HG03520 (cell line): ENCODE results near the gene KIF2A.
"Not testable (repeated sequence)": the region's sequence is repeated elsewhere in the genome, so short reads cannot be mapped to it uniquely, and the experiment has no call there.

Source experiments
- ATAC-seq: cut with Tn5 transposase; IDR thresholded peaks from one replicate; pipeline ENCODE4 v1.9.1; 2021; ENCODE audit warnings: mild to moderate bottlenecking, moderate library complexity; ENCODE audit not compliant: unreplicated experiment

Gene KIF2A

GRCh38 chr5:62289813-62290212, 16.2 kb upstream of the KIF2A start:
- no peak for ATAC-seq

- ATAC-seq = not testable (repeated sequence)
Measured at GRCh38 chr5:62291829-62292228, 14.2 kb upstream of the KIF2A start.

- ATAC-seq = no peak
Measured at GRCh38 chr5:62296998-62297397, 9.0 kb upstream of the KIF2A start.

GRCh38 chr5:62298118-62298517, 7.9 kb upstream of the KIF2A start:
- ATAC-seq = no peak

- no peak for ATAC-seq
Measured at GRCh38 chr5:62299101-62299500, 6.9 kb upstream of the KIF2A start.

- ATAC-seq = no peak
Measured at GRCh38 chr5:62299600-62299999, 6.4 kb upstream of the KIF2A start.

GRCh38 chr5:62305358-62305714, 670 bp upstream of the KIF2A start:
- ATAC-seq = peak; percentile 1

- peak; percentile 13 for ATAC-seq
Measured at GRCh38 chr5:62306323-62306895, 403 bp downstream of the KIF2A start.

- no peak for ATAC-seq
Measured at GRCh38 chr5:62306896-62307689, 1.1 kb downstream of the KIF2A start.

GRCh38 chr5:62308439-62308838, 2.4 kb downstream of the KIF2A start:
- ATAC-seq = no peak

- no peak for ATAC-seq
Measured at GRCh38 chr5:62309107-62309506, 3.1 kb downstream of the KIF2A start.

- ATAC-seq = no peak
Measured at GRCh38 chr5:62310426-62311143, 4.6 kb downstream of the KIF2A start.

GRCh38 chr5:62312036-62312435, 6.0 kb downstream of the KIF2A start:
- no peak for ATAC-seq

GRCh38 chr5:62312674-62313073, 6.7 kb downstream of the KIF2A start:
- no peak for ATAC-seq

- no peak for ATAC-seq
Measured at GRCh38 chr5:62314213-62314830, 8.3 kb downstream of the KIF2A start.

- no peak for ATAC-seq
Measured at GRCh38 chr5:62315376-62316175, 9.6 kb downstream of the KIF2A start.

GRCh38 chr5:62316176-62316502, 10.1 kb downstream of the KIF2A start:
- no peak for ATAC-seq

- ATAC-seq = no peak
Measured at GRCh38 chr5:62317810-62318209, 11.8 kb downstream of the KIF2A start.

GRCh38 chr5:62322484-62322883, 16.5 kb downstream of the KIF2A start:
- no peak for ATAC-seq

GRCh38 chr5:62326302-62326701, 20.3 kb downstream of the KIF2A start:
- peak; percentile 53 for ATAC-seq

- no peak for ATAC-seq
Measured at GRCh38 chr5:62326702-62327101, 20.7 kb downstream of the KIF2A start.
